ENCODE data around the gene KCNK2. TPM values are rescaled to one million over a fixed set of nuclear protein-coding genes. Genes with fewer than 3 reads are reported as not detected.

Gene KCNK2
- total RNA-seq, 2 donors from 2014 or later = 0.17 to 0.56 TPM

- intact Hi-C loops (cut with DNase I) = no loop called here
- DNase-seq = no peak
- Histone ChIP-seq H3K9me3 (no peaks in the 10 kb centered on the region), H3K27me3 (no peaks in the 10 kb centered on the region), H3K36me3 (no peaks in the 10 kb centered on the region), H3K4me1 (no peaks in the 10 kb centered on the region), H3K4me3 (no peak overlapping the region), H3K9ac (ENCODE audit: low read depth in 2 of 2, low read length in 2 of 2) (no peak overlapping the region), H3K27ac (no peak overlapping the region)
- TF ChIP-seq CTCF (IDR thresholded peaks at IDR 0.05) = no peak
These were observed 202.7 kb downstream of the KCNK2 start for GRCh38 chr1:215285013-215285800.
